HepG2 (cell line): ENCODE results near the gene NFATC1. TPM values are rescaled to one million over a fixed set of nuclear protein-coding genes. Genes with fewer than 3 reads are reported as not detected.

ENCODE experiments used
- ATAC-seq: fragments of 200-7000 bp; cut with Tn5 transposase; 3 replicates; pipeline ENCODE4 v1.9.1; 2020; ENCODE audit warnings: mild to moderate bottlenecking, moderate library complexity
- BruUV-seq: library from RNA; stranded (reverse); fragments of 400-500 nt; replicated peaks from 2 replicates; lab custom pipeline; 2021; lab: Mats Ljungman, UMichigan
- CTCF ChIA-PET: fragments of 300-600 bp; formaldehyde crosslinking; extraction: SDS; loops from one replicate; lab custom pipeline; 2021; ENCODE audit warnings: low total read pairs, inconsistent platforms, low intra/inter-chr PET ratio; lab: Yijun Ruan, JAX
- POLR2A ChIA-PET: fragments of 350-600 bp; sonication (Branson Sonifier 250); formaldehyde crosslinking; loops from one replicate; lab custom pipeline; 2020; ENCODE audit warnings: antibody characterized with exemption, inconsistent platforms; lab: Yijun Ruan, JAX
- DNase-seq: peaks from one replicate; pipeline ENCODE4 v3.0.0-alpha.2; 2015; ENCODE audit warnings: low spot score
- FAIRE-seq: peaks from 3 replicates; lab custom pipeline; 2011; peaks lifted over from hg19 to GRCh38; lab: Jason Lieb, UNC
- H2AFZ ChIP-seq: one replicate; pipeline ENCODE4 v1.6.1; 2011; ENCODE audit warnings: low read length, inconsistent platforms
- H3K27ac ChIP-seq: fragments of 300-600 bp; 3 replicates; pipeline ENCODE4 v1.8.0; 2011; ENCODE audit warnings: mixed run types, mild to moderate bottlenecking, mixed read lengths, low read length, inconsistent platforms; ENCODE audit not compliant: insufficient read depth; ENCODE audit errors: extremely low read length
- H3K27me3 ChIP-seq, 2 experiments: fragments of 200-600 bp in 1 of 2; 2 replicates in 1 of 2; 3 replicates in 1 of 2; pipeline versions ENCODE4 v1.6.0 to v1.8.0; 2011; ENCODE audit warnings: low read length in 2 of 2, mild to moderate bottlenecking in 2 of 2, moderate library complexity in 2 of 2, inconsistent platforms in 1 of 2; ENCODE audit not compliant: insufficient read depth in 2 of 2, control insufficient read depth in 1 of 2
- H3K36me3 ChIP-seq, 2 experiments: fragments of 200-600 bp in 1 of 2; replicated peaks in 1 of 2; 2 replicates in 1 of 2; 3 replicates in 1 of 2; pipeline versions ENCODE4 v1.5.1 to v1.8.0; 2011; ENCODE audit warnings: low read length in 2 of 2, inconsistent platforms in 1 of 2; ENCODE audit not compliant: insufficient read depth in 2 of 2, control insufficient read depth in 1 of 2
- H3K4me1 ChIP-seq: 2 replicates; pipeline ENCODE4 v1.5.1; 2012; ENCODE audit warnings: low read length, inconsistent platforms; ENCODE audit not compliant: insufficient read depth
- H3K4me2 ChIP-seq: 2 replicates; pipeline ENCODE4 v1.6.0; 2011; ENCODE audit warnings: low read depth, low read length, inconsistent platforms
- H3K4me3 ChIP-seq, 3 experiments: fragments of 200-600 bp in 1 of 3; sonication (generic), shearing (Covaris generic) in 1 of 3; replicated peaks in 1 of 3; 2 replicates each; pipeline ENCODE4 v1.5.1; 2011 to 2016; ENCODE audit warnings: low read length in 3 of 3, inconsistent platforms in 2 of 3, low read depth in 2 of 3, mild to moderate bottlenecking in 2 of 3, control low read depth in 1 of 3, mixed read lengths in 1 of 3; ENCODE audit not compliant: insufficient read depth in 1 of 3
- H3K79me2 ChIP-seq: one replicate; pipeline ENCODE4 v1.6.1; 2011; ENCODE audit warnings: low read length, inconsistent platforms; ENCODE audit not compliant: insufficient read depth
- H3K9ac ChIP-seq: 2 replicates; pipeline ENCODE4 v1.6.0; 2011; ENCODE audit warnings: mild to moderate bottlenecking, low read depth, low read length, inconsistent platforms; ENCODE audit not compliant: insufficient read depth
- H3K9me3 ChIP-seq: 2 replicates; pipeline ENCODE4 v1.5.1; 2012; ENCODE audit warnings: mild to moderate bottlenecking, low read length
- H4K20me1 ChIP-seq: 2 replicates; pipeline ENCODE4 v1.6.0; 2011; ENCODE audit warnings: inconsistent platforms, mild to moderate bottlenecking, low read length, moderate library complexity; ENCODE audit not compliant: insufficient read depth
- GPN1 ChIP-seq: sonication (generic); formaldehyde crosslinking; IDR thresholded peaks from 2 replicates; pipeline ENCODE4 v1.5.1; 2020; ENCODE audit warnings: missing genetic modification reagents, borderline replicate concordance
- HNRNPLL ChIP-seq: fragments of 200-400 bp; formaldehyde crosslinking; IDR thresholded peaks from 2 replicates; pipeline ENCODE4 v1.6.1; 2017; ENCODE audit warnings: mild to moderate bottlenecking, low read depth, low read length; ENCODE audit not compliant: poor library complexity, severe bottlenecking
- MAFK ChIP-seq, 2 experiments: IDR thresholded peaks in 1 of 2; conservative IDR thresholded peaks in 1 of 2; 2 replicates each; pipeline ENCODE4 v1.6.1; 2011; ENCODE audit warnings: improper control_type of control experiment in 2 of 2, low read length in 2 of 2
- NFE2L1 ChIP-seq: sonication (generic); formaldehyde crosslinking; IDR thresholded peaks from 2 replicates; pipeline ENCODE4 v1.4.0; 2020; ENCODE audit warnings: missing genetic modification reagents, mild to moderate bottlenecking, borderline replicate concordance
- NPAS2 ChIP-seq: sonication (generic); formaldehyde crosslinking; IDR thresholded peaks from 2 replicates; pipeline ENCODE4 v1.8.0; 2022; ENCODE audit warnings: mild to moderate bottlenecking, missing genetic modification reagents, borderline replicate concordance
- RORA ChIP-seq: sonication (generic); formaldehyde crosslinking; IDR thresholded peaks from 2 replicates; pipeline ENCODE4 v1.5.0; 2020; ENCODE audit warnings: mild to moderate bottlenecking, missing genetic modification reagents, moderate library complexity
- WIZ ChIP-seq: sonication (generic); formaldehyde crosslinking; IDR thresholded peaks from 2 replicates; pipeline ENCODE4 v1.5.1; 2020; ENCODE audit warnings: mild to moderate bottlenecking, missing genetic modification reagents
- ZNF569 ChIP-seq: sonication (generic); formaldehyde crosslinking; IDR thresholded peaks from 2 replicates; pipeline ENCODE4 v1.5.0; 2020; ENCODE audit warnings: mild to moderate bottlenecking, missing genetic modification reagents, moderate library complexity, borderline replicate concordance
- WGBS: methylation state at CpG from one replicate; pipeline ENCODE4 v1.1.6; 2017; ENCODE audit warnings: low lambda C conversion rate; 5-methylcytosine and 5-hydroxymethylcytosine counted together
- in situ Hi-C: cut with HindIII; loops from 2 replicates; pipeline ENCODE4 v1.10.0; 2017; ENCODE audit warnings: low pct_unique_long_range_greater_than_20kb; ENCODE audit not compliant: extremely low pct_ligation_motif_present
- intact Hi-C: fragments of 100-400 bp; cut with micrococcal nuclease; formaldehyde crosslinking; loops from one replicate; pipeline ENCODE4 v1.10.0; 2022; ENCODE audit not compliant: unreplicated experiment
- polyA plus RNA-seq, 8 experiments: library from polyadenylated mRNA; depleted of rRNA in 3 of 8; stranded (reverse) in 7 of 8; unstranded in 1 of 8; fragments of >200 nt; fragmentation: Illumina TruSeq in 4 of 8; extraction: Trizol in 4 of 8; gene quantifications; 2 replicates each; pipeline versions ENCODE4 v1.2.1 to v1.2.3, GENCODE V29; 2011 to 2016; ENCODE audit warnings: low read depth in 4 of 8, missing spikeins in 1 of 8, mixed read lengths in 1 of 8; ENCODE audit not compliant: insufficient read depth in 1 of 8
- total RNA-seq, 5 experiments: library from RNA; depleted of rRNA; stranded (reverse); fragments of >200 nt; fragmentation: Illumina TruSeq; extraction: Trizol; gene quantifications; 2 replicates each; pipeline ENCODE4 v1.2.3, GENCODE V29; 2016; ENCODE audit warnings: low read depth in 1 of 5
- TF ChIP-seq, protein P1 (sequence below): sonication (generic); formaldehyde crosslinking; IDR thresholded peaks from 2 replicates; pipeline ENCODE4 v1.8.0; 2022; ENCODE audit warnings: low read depth, missing genetic modification reagents
- TF ChIP-seq, protein P2 (sequence below): sonication (generic); formaldehyde crosslinking; IDR thresholded peaks from 2 replicates; pipeline ENCODE4 v1.5.1; 2020; ENCODE audit warnings: missing genetic modification reagents, mild to moderate bottlenecking, borderline replicate concordance
- TF ChIP-seq, protein P3 (sequence below): sonication (generic); formaldehyde crosslinking; IDR thresholded peaks from 2 replicates; pipeline ENCODE4 v1.4.0; 2020; ENCODE audit warnings: missing genetic modification reagents, mild to moderate bottlenecking, borderline replicate concordance

NFATC1 gene
- total and polyA plus RNA-seq, 2 of the 13 experiments (the other 11 are each of a cell fraction or from before 2014, with no cell fraction given) = not detected

DNA sequence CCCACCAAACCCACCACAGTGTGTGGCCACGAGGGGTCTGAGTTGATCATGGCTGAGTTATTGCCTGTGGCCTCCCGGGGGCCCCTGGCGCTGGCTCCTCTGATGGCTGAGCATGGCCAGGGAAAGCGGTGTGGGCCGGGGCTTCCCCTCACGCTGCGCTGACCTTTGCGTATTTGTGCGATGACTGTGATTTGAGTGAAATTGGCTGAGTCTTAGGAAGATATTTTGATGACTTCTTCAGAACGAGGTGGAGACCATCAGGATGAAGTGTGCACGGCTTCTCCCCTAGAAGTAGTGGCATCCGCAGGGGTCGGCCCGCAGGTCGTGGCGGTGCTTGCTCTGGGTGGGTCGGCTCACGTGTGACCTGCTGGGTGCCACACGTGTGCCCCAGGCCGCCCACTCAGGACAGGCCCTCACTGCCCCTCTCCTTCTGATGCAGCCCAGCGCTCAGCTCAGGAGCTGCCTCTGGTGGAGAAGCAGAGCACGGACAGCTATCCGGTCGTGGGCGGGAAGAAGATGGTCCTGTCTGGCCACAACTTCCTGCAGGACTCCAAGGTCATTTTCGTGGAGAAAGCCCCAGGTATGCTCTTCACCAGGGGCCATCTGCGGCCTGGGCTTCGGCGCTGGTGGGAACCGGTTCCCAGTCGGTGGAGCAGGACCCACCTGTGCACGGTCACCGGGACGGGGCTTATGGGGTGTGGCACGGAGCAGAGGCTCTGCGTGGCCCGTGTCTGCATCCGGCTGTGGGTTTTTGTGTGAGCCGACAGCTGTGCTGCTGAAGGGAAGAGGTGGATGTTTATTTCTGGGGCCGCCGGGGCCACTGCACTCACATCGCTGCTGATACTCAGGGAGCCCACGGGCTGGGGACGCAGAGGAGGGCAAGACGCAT lies 55.8 kb downstream of the NFATC1 start:
- in situ Hi-C loops = no loop called here
- H3K4me1 ChIP-seq = no peaks in the 10 kb centered on the region
- CTCF ChIA-PET = no interaction called here

DNA sequence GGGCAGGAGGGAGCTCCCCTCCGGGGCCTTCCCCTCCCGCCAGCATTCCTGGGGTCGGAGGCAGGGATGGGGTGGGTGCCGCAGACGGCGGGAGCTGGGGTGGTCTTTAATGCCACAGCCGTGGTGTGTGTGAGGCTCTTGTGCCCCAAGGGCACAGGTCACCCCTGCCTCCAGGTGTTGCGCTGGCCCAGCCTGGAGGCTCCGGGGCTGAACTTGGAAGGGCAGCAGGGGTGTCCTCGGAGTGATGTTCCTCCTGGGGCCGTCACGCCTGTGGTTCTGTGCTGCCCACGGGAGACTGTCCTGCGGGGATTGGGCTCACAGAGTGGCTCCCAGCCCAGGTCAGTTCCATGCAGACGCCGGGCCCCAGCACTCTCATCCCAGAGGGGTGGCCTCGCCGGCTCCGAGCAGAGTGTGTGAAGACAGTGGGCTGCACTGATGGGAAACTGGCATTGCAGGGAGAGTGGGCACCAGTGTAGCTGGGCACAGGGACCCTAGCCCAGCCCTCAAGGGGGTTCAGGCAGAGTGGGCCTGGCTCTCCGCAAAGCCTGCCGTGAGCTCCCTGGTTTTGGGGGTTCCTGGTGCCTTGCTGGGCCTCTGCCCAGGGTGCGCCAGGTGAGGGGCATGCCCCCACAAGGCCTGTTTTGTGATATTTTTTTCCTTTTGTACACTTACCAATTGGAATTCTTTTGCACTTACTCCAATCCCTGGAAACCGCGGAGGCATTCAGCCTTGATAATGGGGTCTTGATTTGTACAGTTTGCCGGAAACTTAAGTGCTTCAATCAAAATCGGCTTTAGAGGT lies 56.7 kb downstream of the NFATC1 start:
- Histone ChIP-seq H3K4me1 (no peaks in the 10 kb centered on the region), H3K9me3 (no peaks in the 10 kb centered on the region), H4K20me1 (no peaks in the 10 kb centered on the region), H3K36me3 (no peaks in the 10 kb centered on the region), H3K79me2 (no peaks in the 10 kb centered on the region), H3K27me3 (peaks cover 12 to 92% of the 10 kb centered on the region in 2 experiments), H2AFZ (no peak overlapping the region), H3K9ac (no peak overlapping the region), H3K4me2 (no peak overlapping the region), H3K4me3 (no peak overlapping the region), H3K27ac (no peak overlapping the region)
- WGBS = 46% methylated on average over 9 of the region's 26 CpGs
- ChIA-PET POLR2A (no interaction called here), CTCF (no interaction called here)
- no TSS peak for BruUV-seq
- ATAC-seq (no peak), DNase-seq (no peak), FAIRE-seq (no peak)
- TF ChIP-seq NPAS2 (CRISPR knock-in tag) (no peak), NFE2L1 (no peak), WIZ (CRISPR knock-in tag) (no peak), ZNF569 (CRISPR knock-in tag) (no peak), HNRNPLL (no peak), GPN1 (CRISPR knock-in tag) (no peak)
- TF ChIP-seq, protein P1, sequence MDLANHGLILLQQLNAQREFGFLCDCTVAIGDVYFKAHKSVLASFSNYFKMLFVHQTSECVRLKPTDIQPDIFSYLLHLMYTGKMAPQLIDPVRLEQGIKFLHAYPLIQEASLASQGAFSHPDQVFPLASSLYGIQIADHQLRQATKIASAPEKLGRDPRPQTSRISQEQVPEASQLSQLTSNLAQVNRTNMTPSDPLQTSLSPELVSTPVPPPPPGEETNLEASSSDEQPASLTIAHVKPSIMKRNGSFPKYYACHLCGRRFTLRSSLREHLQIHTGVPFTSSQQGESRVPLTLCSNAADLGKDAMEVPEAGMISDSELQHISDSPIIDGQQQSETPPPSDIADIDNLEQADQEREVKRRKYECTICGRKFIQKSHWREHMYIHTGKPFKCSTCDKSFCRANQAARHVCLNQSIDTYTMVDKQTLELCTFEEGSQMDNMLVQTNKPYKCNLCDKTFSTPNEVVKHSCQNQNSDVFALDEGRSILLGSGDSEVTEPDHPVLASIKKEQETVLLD (CRISPR knock-in tag) = no peak
- TF ChIP-seq, protein P2, sequence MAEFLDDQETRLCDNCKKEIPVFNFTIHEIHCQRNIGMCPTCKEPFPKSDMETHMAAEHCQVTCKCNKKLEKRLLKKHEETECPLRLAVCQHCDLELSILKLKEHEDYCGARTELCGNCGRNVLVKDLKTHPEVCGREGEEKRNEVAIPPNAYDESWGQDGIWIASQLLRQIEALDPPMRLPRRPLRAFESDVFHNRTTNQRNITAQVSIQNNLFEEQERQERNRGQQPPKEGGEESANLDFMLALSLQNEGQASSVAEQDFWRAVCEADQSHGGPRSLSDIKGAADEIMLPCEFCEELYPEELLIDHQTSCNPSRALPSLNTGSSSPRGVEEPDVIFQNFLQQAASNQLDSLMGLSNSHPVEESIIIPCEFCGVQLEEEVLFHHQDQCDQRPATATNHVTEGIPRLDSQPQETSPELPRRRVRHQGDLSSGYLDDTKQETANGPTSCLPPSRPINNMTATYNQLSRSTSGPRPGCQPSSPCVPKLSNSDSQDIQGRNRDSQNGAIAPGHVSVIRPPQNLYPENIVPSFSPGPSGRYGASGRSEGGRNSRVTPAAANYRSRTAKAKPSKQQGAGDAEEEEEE (CRISPR knock-in tag) = no peak
- TF ChIP-seq, protein P3, sequence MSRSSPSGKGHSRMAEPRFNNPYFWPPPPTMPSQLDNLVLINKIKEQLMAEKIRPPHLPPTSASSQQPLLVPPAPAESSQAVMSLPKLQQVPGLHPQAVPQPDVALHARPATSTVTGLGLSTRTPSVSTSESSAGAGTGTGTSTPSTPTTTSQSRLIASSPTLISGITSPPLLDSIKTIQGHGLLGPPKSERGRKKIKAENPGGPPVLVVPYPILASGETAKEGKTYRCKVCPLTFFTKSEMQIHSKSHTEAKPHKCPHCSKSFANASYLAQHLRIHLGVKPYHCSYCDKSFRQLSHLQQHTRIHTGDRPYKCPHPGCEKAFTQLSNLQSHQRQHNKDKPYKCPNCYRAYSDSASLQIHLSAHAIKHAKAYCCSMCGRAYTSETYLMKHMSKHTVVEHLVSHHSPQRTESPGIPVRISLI (CRISPR knock-in tag) = no peak
- intact Hi-C loops = no loop called here
- in situ Hi-C loops = no loop called here

More for the DNA sequence above, 55.8 kb downstream of the NFATC1 start:
- Histone ChIP-seq H3K4me3 (no peak overlapping the region), H4K20me1 (no peaks in the 10 kb centered on the region), H3K9me3 (no peaks in the 10 kb centered on the region), H2AFZ (no peak overlapping the region), H3K36me3 (no peaks in the 10 kb centered on the region), H3K27ac (no peak overlapping the region), H3K79me2 (no peaks in the 10 kb centered on the region), H3K9ac (no peak overlapping the region), H3K4me2 (no peak overlapping the region), H3K27me3 (peaks cover 9 to 88% of the 10 kb centered on the region in 2 experiments)
- ATAC-seq (peak; percentile 46), FAIRE-seq (no peak), DNase-seq (no peak)
- POLR2A ChIA-PET = no interaction called here
- intact Hi-C loops = no loop called here
- TF ChIP-seq MAFK (conservative IDR thresholded peaks at IDR 0.05 in 1 of 2, IDR thresholded peaks at IDR 0.05 in 1 of 2; ENCODE audit: low read length in 2 of 2) (0 out of 4 replicates have a peak, but pooled peaks of 1 of the 2 experiments have one; percentile 11), RORA (CRISPR knock-in tag) (no peak)
- 54% methylated on average over 21 of the region's 45 CpGs for WGBS
- no TSS peak for BruUV-seq
